HG03066 (cell line): ENCODE data around the gene RGS7.
A peak's percentile ranks its signal among the peaks of the same experiment; 100 is the strongest.

Experiments used
- ATAC-seq: cut with Tn5 transposase; IDR thresholded peaks from one replicate; pipeline ENCODE4 v1.9.1; 2021; ENCODE audit warnings: low read depth; ENCODE audit not compliant: unreplicated experiment

The RGS7 gene

DNA sequence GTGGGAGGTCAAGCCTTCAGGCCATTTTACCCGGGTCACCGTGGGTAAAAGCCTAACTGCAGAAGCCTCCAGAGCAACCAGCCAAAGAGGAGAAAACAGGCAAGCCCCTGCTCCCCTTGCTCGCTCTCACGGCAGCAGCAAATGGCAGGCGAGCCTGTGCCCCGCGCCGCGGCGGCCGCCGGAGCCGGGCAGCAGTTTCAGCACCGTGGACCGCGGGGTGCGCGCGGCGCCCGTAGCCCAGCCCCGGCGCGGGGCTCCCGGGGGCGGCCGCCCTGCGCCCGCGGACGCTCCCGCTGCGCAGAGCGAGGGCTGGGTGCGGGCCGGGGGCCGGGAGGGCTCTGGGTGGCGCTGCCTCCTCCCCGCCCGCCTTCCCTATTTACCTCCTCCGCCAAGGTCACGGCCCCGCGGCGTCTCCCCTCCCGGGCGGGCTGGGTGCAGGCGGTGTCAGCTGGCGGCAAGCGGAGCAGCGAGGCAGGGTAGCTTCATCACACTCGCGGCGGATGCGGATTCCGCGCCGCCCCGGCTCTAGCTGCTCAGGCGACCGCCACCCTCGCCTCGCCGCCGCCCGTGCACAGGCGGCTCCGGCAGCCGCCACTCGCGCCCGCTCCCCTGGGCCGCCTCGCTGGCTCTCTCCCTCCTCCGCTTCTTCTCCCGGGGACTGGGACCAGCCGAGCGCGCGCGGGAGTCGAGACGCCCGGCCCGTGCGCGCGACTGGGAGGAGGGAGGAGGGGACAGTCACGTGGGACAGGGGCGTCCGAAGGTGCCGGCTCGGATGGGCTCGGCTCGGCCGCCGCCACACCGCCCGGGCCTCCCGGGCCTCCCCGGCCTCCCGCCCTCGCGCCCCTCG is at the start of gene RGS7:
RGS7 (minus strand) TSS at position 687 of the 847 bp plus-strand sequence.
- peak; percentile 59 for ATAC-seq

GRCh38 chr1:241406421-241406820 is 49.4 kb upstream of the RGS7 start:
- ATAC-seq, result no peak

GRCh38 chr1:241401156-241401555 is 44.2 kb upstream of the RGS7 start:
- no peak for ATAC-seq

DNA sequence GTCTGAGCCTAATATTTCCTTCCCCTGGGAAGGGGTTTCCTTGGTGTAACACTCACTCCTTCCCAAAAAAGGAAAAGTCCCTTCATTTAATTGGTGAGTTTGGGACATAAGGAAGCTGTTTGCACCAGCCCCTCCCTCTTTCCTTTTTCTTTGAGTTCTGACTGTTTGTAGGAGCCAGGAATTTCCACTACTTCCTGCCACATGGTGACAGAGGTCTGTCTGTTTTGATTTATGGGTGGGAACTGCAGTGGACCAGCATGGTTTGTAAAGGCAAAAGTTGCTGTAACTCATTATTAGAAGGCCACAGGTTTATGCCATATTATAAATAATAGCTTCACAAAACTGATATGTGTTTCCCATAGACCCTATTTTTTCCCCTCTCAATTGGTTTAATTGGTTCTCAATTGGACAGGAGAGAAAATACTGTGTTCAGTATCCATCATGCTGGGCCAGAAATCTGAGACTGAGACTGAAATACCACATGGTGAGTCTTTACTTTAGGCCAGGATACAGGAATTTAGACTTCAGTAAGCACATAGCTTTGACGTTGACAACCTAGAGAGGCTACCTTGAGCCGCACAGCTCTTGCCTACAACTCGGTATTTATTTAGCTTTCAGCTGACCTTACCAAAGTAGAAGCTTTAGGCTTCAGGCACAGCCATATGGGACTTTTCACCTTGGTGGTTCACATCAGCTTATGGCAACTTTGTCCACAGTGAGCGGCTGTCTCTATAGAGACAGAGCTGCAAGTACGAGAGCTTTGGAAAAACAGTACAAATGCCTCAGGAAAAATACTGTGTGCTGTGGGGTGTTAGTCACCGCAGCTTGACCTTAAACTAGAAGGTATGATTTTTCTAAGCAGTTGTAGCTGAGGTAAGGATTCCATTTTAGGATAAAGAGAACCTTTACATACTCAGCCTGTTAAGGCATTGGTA is 40.0 kb upstream of the RGS7 start:
- ATAC-seq, result no peak

DNA sequence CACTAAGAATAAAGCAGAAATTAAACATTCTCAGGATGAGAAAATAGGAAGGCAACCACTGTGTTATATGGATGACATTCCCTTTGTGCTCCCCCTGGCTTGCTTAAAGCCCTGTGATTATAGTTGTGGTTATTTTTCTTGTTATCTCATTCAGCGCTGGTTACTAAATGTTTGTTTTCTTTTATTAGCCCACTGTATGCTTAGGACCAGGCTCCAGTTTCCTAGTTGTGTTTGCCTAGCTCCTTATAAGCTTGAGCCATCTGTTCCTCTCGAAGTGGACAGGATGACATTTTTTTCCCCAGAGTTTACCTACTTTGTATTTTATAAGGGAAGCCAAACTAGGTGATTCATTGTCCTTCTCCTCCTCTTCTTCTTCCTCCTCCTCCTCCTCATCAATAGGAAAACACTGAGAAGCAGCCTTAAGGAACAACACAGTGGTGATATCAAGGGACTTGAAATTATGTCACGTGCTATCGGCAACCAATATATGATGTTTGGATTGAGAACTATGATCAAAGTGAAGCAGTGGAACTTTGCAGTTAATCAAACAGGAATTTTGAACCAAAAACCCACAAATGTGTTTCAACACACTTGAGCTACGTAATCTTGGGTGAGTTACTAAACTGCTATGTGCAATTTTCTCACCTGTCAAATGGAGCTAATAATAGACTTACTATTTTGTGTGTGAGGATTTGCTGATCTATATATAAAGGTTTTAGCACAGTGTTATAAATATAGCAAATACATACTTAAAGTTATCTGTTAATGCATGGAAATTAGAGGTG is 35.1 kb upstream of the RGS7 start:
- ATAC-seq, result no peak

DNA sequence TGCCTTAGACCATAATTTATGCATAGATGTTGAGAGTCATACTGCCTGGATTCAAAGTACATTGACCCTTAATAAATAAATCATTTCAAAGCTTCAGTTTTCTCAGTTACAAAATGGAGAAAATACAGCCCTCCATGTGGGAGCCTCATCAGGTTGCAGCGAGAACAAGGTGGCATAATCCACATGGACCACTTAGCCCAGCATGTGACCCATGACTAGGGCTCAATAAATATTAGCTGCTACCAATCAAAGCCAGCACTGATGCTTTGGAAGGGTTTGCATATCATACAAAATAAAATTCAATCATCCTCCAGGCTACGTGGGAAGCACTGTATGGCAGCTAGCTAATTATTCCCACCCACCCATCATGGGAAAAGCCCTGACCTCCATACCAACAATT is 33.5 kb upstream of the RGS7 start:
- no peak for ATAC-seq

DNA sequence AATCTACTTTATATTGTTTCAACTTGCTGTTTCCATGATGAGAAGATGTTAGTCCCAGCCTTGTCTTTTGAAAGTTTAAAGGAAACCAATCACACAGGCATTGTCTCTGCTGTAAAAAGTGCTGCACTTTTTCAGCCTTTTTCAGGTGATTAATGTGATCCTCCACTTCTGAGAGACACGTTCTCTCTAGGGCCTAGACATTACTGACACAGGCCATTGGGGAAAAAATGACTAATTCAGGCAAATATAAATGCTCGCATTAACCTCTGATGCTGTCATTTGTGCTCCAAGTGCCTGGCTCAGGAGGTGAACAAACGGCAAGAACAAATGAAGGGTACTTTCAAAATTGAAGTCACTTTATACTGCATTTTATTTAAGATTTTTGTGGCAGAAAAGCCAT is 32.4 kb upstream of the RGS7 start:
- no peak for ATAC-seq

DNA sequence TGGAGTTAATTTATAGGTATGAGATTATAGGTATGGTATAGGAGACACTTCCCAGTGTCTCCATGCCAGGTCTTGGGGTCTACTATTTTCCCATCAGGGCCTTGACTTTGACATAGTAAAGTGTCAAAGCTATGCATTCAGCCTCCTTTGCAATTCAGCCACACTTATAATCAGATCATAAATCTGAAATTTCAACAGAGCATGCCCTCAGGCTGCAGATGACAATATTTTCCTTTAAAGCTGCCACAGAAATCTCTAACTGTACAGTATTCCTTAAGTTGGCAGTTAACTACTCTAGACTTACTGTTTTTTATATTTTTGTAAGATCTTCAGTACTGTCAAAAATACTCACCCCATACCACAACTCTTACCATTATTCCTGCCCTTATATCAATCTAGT is 30.2 kb upstream of the RGS7 start:
- ATAC-seq, result no peak

- ATAC-seq, result no peak
Measured at GRCh38 chr1:241376701-241377100, 19.7 kb upstream of the RGS7 start.

GRCh38 chr1:241375886-241376285 is 18.9 kb upstream of the RGS7 start:
- ATAC-seq, result no peak

DNA sequence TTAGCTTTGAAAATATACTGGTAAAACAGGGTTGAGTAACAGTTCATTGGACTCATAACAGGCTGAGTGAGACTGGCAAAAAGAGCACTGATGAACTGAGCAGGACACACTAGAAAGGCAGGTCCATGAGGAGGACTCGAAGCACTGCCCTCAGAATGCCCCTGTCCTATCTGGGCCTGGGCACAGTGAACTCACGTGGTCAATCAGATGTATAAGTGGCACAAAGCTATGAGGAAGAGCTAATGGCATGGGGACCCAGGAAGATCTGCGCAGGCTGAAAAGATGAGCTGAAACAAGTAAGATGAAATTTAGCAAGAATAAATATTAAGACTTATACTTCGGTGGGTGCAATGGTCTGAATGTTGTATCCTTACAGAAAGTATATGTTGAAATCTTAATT is 9.2 kb upstream of the RGS7 start:
- no peak for ATAC-seq

DNA sequence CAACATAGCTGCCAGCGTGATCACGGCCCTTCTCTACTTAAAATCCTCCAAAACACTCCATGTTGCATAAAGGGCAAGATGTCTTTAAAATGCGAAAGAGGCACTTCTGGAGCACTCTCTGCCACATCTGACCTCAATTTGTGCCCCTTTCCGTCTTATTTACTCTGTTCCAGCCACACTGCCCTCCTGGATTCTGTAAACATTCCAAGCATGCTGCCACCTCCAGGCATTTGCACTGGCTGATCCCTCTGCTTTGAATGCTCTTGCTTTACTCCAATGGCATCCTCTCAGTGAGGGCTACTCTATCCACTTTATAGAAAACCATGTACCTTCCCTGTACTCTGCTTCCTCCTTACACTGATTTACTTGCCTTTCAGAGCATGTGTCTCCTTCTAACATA is 5.3 kb upstream of the RGS7 start:
- no peak for ATAC-seq

- ATAC-seq, result no peak
Measured at GRCh38 chr1:241357366-241358340, 648 bp upstream of the RGS7 start.

DNA sequence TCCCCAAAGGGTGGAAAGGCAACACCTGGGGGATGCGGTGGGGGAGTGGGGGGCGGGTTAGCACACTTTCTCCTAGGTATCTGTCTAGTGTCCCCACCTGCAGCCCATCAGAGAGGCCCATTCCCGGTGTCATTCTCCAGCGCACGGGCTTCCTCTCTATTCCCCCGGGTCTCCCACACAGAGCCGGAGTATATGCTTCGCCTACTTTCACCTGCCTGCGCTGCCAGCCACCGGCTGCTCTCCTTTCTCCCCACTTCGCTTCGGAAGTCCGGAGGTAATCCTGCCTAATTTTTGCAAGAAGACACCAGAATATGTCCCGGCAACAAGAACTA is 852 bp downstream of the RGS7 start:
- no peak for ATAC-seq

DNA sequence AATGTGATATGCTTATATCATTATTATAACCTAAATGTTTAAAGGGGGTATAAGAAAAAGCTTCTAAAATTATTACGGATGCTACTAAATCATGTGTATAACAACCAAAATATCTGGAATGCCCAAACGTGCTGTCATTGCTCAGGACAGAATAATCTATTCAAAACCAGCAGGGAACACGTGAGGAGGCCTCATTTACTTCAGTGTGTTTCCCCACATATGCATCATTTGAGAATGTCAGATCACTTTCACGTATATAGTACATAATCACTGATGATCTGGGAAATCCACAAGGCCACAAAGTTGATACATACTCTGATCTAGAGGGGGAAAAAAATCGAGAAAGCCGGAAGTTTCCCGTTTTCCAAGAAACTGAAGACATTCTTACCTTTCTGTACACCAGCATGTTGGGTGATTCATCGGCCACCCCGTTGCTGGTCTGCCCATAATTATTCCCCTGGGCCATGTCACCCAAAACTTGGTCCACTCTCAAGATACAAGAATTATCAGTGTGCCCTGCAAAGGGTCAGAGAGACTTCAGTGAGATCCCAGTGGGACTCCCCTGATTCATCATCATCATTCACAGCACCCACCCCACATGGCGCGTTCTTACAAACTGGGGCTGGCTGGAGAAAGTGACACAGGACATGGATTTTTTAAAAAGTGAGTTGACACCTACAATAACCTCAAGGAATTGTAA is 1.5 kb downstream of the RGS7 start:
- no peak for ATAC-seq

GRCh38 chr1:241352401-241352800 is 4.6 kb downstream of the RGS7 start:
- no peak for ATAC-seq

GRCh38 chr1:241351841-241352240 is 5.2 kb downstream of the RGS7 start:
- ATAC-seq, result no peak

DNA sequence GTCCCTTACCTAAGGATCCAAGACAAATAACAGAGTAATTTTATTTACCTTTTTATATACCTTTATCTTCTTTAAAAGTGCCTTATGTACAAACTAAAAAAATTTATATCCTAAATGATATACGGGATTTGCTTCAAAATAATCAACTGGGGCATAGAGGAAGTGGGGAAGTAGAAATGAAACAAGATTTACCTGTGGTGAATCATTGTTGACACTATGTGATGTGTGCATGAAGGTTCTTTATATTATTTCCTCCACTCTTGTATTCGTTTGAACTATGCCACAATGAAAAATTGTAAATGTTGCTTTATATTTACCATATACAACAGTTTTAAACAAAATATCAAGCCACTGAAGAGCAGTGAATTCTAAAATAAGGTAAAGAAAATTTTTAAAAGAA is 13.0 kb downstream of the RGS7 start:
- no peak for ATAC-seq

- no peak for ATAC-seq
Measured at GRCh38 chr1:241336335-241336734, 20.7 kb downstream of the RGS7 start.
